SK-N-SH treated with all-trans-retinoic acid at 6 μM for 48 hours (cell line): Measurements from ENCODE around the gene DCHS2.

Experiments used
- ATAC-seq: fragments of 200-7000 bp; cut with Tn5 transposase; 3 replicates; pipeline ENCODE4 v1.9.1; 2020; ENCODE audit warnings: mild to moderate bottlenecking, moderate library complexity
- ARNTL ChIP-seq: fragments of 450-650 bp; formaldehyde crosslinking; IDR thresholded peaks from 2 replicates; pipeline ENCODE4 v1.5.0; 2020; ENCODE audit warnings: low read depth, mild to moderate bottlenecking, moderate library complexity, borderline replicate concordance
- BACH2 ChIP-seq: fragments of 250-450 bp; sonication (Bioruptor Pico); IDR thresholded peaks from 2 replicates; pipeline ENCODE4 v1.9.0; 2021; ENCODE audit warnings: mild to moderate bottlenecking, borderline replicate concordance
- CREB5 ChIP-seq: fragments of 250-450 bp; sonication (Bioruptor Pico); IDR thresholded peaks from 2 replicates; pipeline ENCODE4 v1.5.1; 2020; ENCODE audit warnings: low read depth, mild to moderate bottlenecking, moderate library complexity
- CSDC2 ChIP-seq: fragments of 250-450 bp; sonication (Bioruptor Pico); IDR thresholded peaks from 2 replicates; pipeline ENCODE4 v1.5.0; 2020; ENCODE audit warnings: mild to moderate bottlenecking, moderate library complexity
- ESRRG ChIP-seq: fragments of 250-450 bp; sonication (Bioruptor Pico); IDR thresholded peaks from 2 replicates; pipeline ENCODE4 v1.6.1; 2021; ENCODE audit warnings: mild to moderate bottlenecking
- ISL1 ChIP-seq: fragments of 250-450 bp; sonication (Bioruptor Pico); IDR thresholded peaks from 2 replicates; pipeline ENCODE4 v2.1.2; 2022; ENCODE audit warnings: mild to moderate bottlenecking, moderate library complexity
- OSR1 ChIP-seq: fragments of 250-450 bp; sonication (Bioruptor Pico); IDR thresholded peaks from 2 replicates; pipeline ENCODE4 v1.8.0; 2022; ENCODE audit warnings: moderate library complexity, mild to moderate bottlenecking, inconsistent platforms
- PATZ1 ChIP-seq: fragments of 250-450 bp; sonication (Bioruptor Pico); IDR thresholded peaks from 2 replicates; pipeline ENCODE4 v1.8.0; 2020; ENCODE audit warnings: mild to moderate bottlenecking, moderate library complexity, borderline replicate concordance
- POU6F1 ChIP-seq: fragments of 250-450 bp; sonication (Bioruptor Pico); IDR thresholded peaks from 2 replicates; pipeline ENCODE4 v1.8.0; 2021; ENCODE audit warnings: low read depth, mild to moderate bottlenecking, moderate library complexity, borderline replicate concordance
- RARB ChIP-seq: fragments of 250-450 bp; sonication (Bioruptor Pico); IDR thresholded peaks from 2 replicates; pipeline ENCODE4 v1.8.0; 2021; ENCODE audit warnings: mild to moderate bottlenecking, moderate library complexity
- SNAI2 ChIP-seq: fragments of 250-450 bp; sonication (Bioruptor Pico); IDR thresholded peaks from 2 replicates; pipeline ENCODE4 v1.5.0; 2020; ENCODE audit warnings: mild to moderate bottlenecking, moderate library complexity
- TCF4 ChIP-seq: fragments of 250-450 bp; sonication (Bioruptor Pico); IDR thresholded peaks from 2 replicates; pipeline ENCODE4 v1.8.0; 2021; ENCODE audit warnings: mild to moderate bottlenecking, moderate library complexity, borderline replicate concordance
- TOX ChIP-seq: fragments of 250-450 bp; sonication (Bioruptor Pico); IDR thresholded peaks from 2 replicates; pipeline ENCODE4 v1.8.0; 2021; ENCODE audit warnings: mild to moderate bottlenecking, moderate library complexity, borderline replicate concordance
- TSHZ2 ChIP-seq: fragments of 250-450 bp; sonication (Bioruptor Pico); IDR thresholded peaks from 2 replicates; pipeline ENCODE4 v1.5.0; 2020; ENCODE audit warnings: mild to moderate bottlenecking, moderate library complexity
- ZC3H10 ChIP-seq: fragments of 250-450 bp; sonication (Bioruptor Pico); IDR thresholded peaks from 2 replicates; pipeline ENCODE4 v1.5.1; 2021; ENCODE audit warnings: mild to moderate bottlenecking, moderate library complexity
- ZFP3 ChIP-seq: fragments of 250-450 bp; sonication (Bioruptor Pico); IDR thresholded peaks from 2 replicates; pipeline ENCODE4 v1.5.0; 2020; ENCODE audit warnings: mild to moderate bottlenecking, moderate library complexity
- ZFP30 ChIP-seq: fragments of 450-650 bp; formaldehyde crosslinking; IDR thresholded peaks from 2 replicates; pipeline ENCODE4 v1.5.0; 2022; ENCODE audit warnings: mild to moderate bottlenecking, moderate library complexity
- ZNF565 ChIP-seq: fragments of 450-650 bp; formaldehyde crosslinking; conservative IDR thresholded peaks from 2 replicates; pipeline ENCODE4 v1.5.0; 2020; ENCODE audit warnings: low read depth, mild to moderate bottlenecking, moderate library complexity
- ZNF70 ChIP-seq: fragments of 450-650 bp; formaldehyde crosslinking; IDR thresholded peaks from 2 replicates; pipeline ENCODE4 v1.5.0; 2020; ENCODE audit warnings: mild to moderate bottlenecking, moderate library complexity
- ZNF8 ChIP-seq: fragments of 450-650 bp; formaldehyde crosslinking; IDR thresholded peaks from 2 replicates; pipeline ENCODE4 v1.5.0; 2020; ENCODE audit warnings: mild to moderate bottlenecking, moderate library complexity

Gene DCHS2

GRCh38 chr4:154421618-154422017 is 70.0 kb downstream of the DCHS2 start:
- TF ChIP-seq ISL1 (CRISPR knock-in tag) (no peak), BACH2 (CRISPR knock-in tag) (no peak), OSR1 (CRISPR knock-in tag) (no peak), TOX (CRISPR knock-in tag) (no peak), ARNTL (no peak), RARB (CRISPR knock-in tag) (no peak), ZNF565 (CRISPR knock-in tag) (no peak), ZNF70 (CRISPR knock-in tag) (no peak), TCF4 (CRISPR knock-in tag) (no peak), CREB5 (CRISPR knock-in tag) (no peak), TSHZ2 (CRISPR knock-in tag) (no peak), ZC3H10 (no peak), PATZ1 (CRISPR knock-in tag) (no peak)
- no peak for ATAC-seq

- no peak for TF ChIP-seq CSDC2 (CRISPR knock-in tag)
- no peak for TF ChIP-seq SNAI2 (CRISPR knock-in tag)
- TF ChIP-seq ISL1 (CRISPR knock-in tag) = no peak
- no peak for TF ChIP-seq TOX (CRISPR knock-in tag)
- no peak for TF ChIP-seq TSHZ2 (CRISPR knock-in tag)
- no peak for TF ChIP-seq ZNF70 (CRISPR knock-in tag)
- TF ChIP-seq ZNF565 (CRISPR knock-in tag) = no peak
- TF ChIP-seq ZC3H10 = no peak
- no peak for ATAC-seq
Measured at GRCh38 chr4:154417373-154417673, 74.3 kb downstream of the DCHS2 start.

GRCh38 chr4:154416190-154416547 is 75.4 kb downstream of the DCHS2 start:
- ATAC-seq = peak; percentile 61
- no peak for TF ChIP-seq CSDC2 (CRISPR knock-in tag)
- TF ChIP-seq ZNF70 (CRISPR knock-in tag) = no peak
- no peak for TF ChIP-seq ZNF8
- no peak for TF ChIP-seq ZC3H10
- no peak for TF ChIP-seq ESRRG (CRISPR knock-in tag)
- no peak for TF ChIP-seq ZFP30 (CRISPR knock-in tag)

GRCh38 chr4:154415313-154415712 is 76.3 kb downstream of the DCHS2 start:
- ATAC-seq = no peak
- TF ChIP-seq POU6F1 (CRISPR knock-in tag) = no peak
- TF ChIP-seq ZFP3 (CRISPR knock-in tag) = no peak
